ENCODE measurements around the gene ARMS2.

ARMS2 gene

GRCh38 chr10:122495406-122496340 lies 41.2 kb downstream of the ARMS2 start:
- DNase-seq = no peak

GRCh38 chr10:122497241-122497640 lies 42.8 kb downstream of the ARMS2 start:
- DNase-seq = no peak

- no peak for DNase-seq
These were observed 44.1 kb downstream of the ARMS2 start for GRCh38 chr10:122498521-122498920.

- no peak for DNase-seq
These were observed 44.6 kb downstream of the ARMS2 start for GRCh38 chr10:122499012-122499411.

- no peak for DNase-seq
These were observed 45.1 kb downstream of the ARMS2 start for GRCh38 chr10:122499491-122499941.

- no peak for DNase-seq
These were observed 45.7 kb downstream of the ARMS2 start for GRCh38 chr10:122500194-122500593.

- DNase-seq = no peak
These were observed 46.3 kb downstream of the ARMS2 start for GRCh38 chr10:122500726-122501125.

- DNase-seq = no peak
These were observed 48.6 kb downstream of the ARMS2 start for GRCh38 chr10:122503012-122503411.

GRCh38 chr10:122503886-122504609 lies 49.6 kb downstream of the ARMS2 start:
- DNase-seq = no peak

GRCh38 chr10:122504610-122504950 lies 50.1 kb downstream of the ARMS2 start:
- DNase-seq = no peak

- no peak for DNase-seq
These were observed 50.6 kb downstream of the ARMS2 start for GRCh38 chr10:122505011-122505410.

GRCh38 chr10:122505885-122506645 lies 51.6 kb downstream of the ARMS2 start:
- DNase-seq = no peak

All from activated gamma-delta T cell (primary cell).